ENCODE measurements around the gene ZC3H7A. TPM values are rescaled to one million over a fixed set of nuclear protein-coding genes. Genes with fewer than 3 reads are reported as not detected.

The ZC3H7A gene
- 24.2 to 32.2 TPM (median 28.0 TPM) in 5 replicates for total RNA-seq (2022; extraction: Qiagen RNA extraction; ENCODE audit: low read depth)

GRCh38 chr16:11797166-11797956 lies at the start of gene ZC3H7A:
ZC3H7A (minus strand) TSS chr16:11797258; CDS start chr16:11782354, 14,904 bp downstream.

GRCh38 chr16:11742536-11743307 lies 54.3 kb downstream of the ZC3H7A start, which contains the start of gene TXNDC11:
TXNDC11 (minus strand) TSS chr16:11742857; CDS start chr16:11742730, 127 bp downstream.

Other genes with a start within 250 kb of the ZC3H7A start
- gene LITAF, start 210.3 kb downstream of the ZC3H7A start, total RNA-seq (2022; extraction: Qiagen RNA extraction; ENCODE audit: low read depth): 170 to 199 TPM (median 190 TPM) in 5 replicates
- gene SNN, start 128.8 kb downstream of the ZC3H7A start, total RNA-seq (2022; extraction: Qiagen RNA extraction; ENCODE audit: low read depth): 14.5 to 17.7 TPM (median 17.2 TPM) in 5 replicates
- gene TXNDC11, start 54.4 kb downstream of the ZC3H7A start, total RNA-seq (2022; extraction: Qiagen RNA extraction; ENCODE audit: low read depth): 33.9 to 41.5 TPM (median 40.8 TPM) in 5 replicates
- 228 to 259 TPM (median 235 TPM) in 5 replicates for gene RSL1D1, start 54.3 kb upstream of the ZC3H7A start, total RNA-seq (2022; extraction: Qiagen RNA extraction; ENCODE audit: low read depth)
- 175 to 208 TPM (median 185 TPM) in 5 replicates for gene GSPT1, start 118.7 kb upstream of the ZC3H7A start, total RNA-seq (2022; extraction: Qiagen RNA extraction; ENCODE audit: low read depth)
- gene NPIPB2, start 144.8 kb upstream of the ZC3H7A start, total RNA-seq (2022; extraction: Qiagen RNA extraction; ENCODE audit: low read depth): 2.5 to 4.1 TPM (median 3.5 TPM) in 5 replicates
- gene TNFRSF17, start 168.0 kb upstream of the ZC3H7A start, total RNA-seq (2022; extraction: Qiagen RNA extraction; ENCODE audit: low read depth): not detected in 5 replicates
- gene SNX29, start 179.5 kb upstream of the ZC3H7A start, total RNA-seq (2022; extraction: Qiagen RNA extraction; ENCODE audit: low read depth): 2.2 to 3.0 TPM (median 2.5 TPM) in 5 replicates

All from A549 treated with GW870086 at 1 μM for 4 hours (cell line).